ENCODE results near the gene NIT1. TPM values are rescaled to one million over a fixed set of nuclear protein-coding genes. Genes with fewer than 3 reads are reported as not detected.
A peak's percentile ranks its signal among the peaks of the same experiment; 100 is the strongest.

The NIT1 gene
- 32.7 TPM for total RNA-seq
- long read RNA-seq, transcript NIT1-202 (7 exons, 2,081 nt) = minor isoform, 6 of 115 reads
- long read RNA-seq, transcript NIT1-203 (7 exons, 1,362 nt) = major isoform, 50 of 115 reads
- long read RNA-seq, transcript NIT1-216 (6 exons, 1,351 nt) = minor isoform, 11 of 115 reads
- long read RNA-seq, partial matches to known transcripts = 2 of 115 reads
- long read RNA-seq, other reads (novel, unspliced or antisense) = 43 of 115 reads

GRCh38 chr1:161117759-161118581, at the start of gene NIT1, which contains the start of gene PFDN2:
Gene NIT1, plus strand, starts transcription at chr1:161118105. Its CDS starts 72 bp downstream, at chr1:161118177.
Gene PFDN2, minus strand, starts transcription at chr1:161118037. Its CDS starts 11 bp downstream, at chr1:161118026.
- peak; percentile 97 for DNase-seq (ENCODE audit: low spot score)

- DNase-seq (ENCODE audit: low spot score) = no peak
These were observed 49.3 kb upstream of the NIT1 start for GRCh38 chr1:161068306-161069234.

GRCh38 chr1:161069241-161069640, 48.7 kb upstream of the NIT1 start:
- DNase-seq (ENCODE audit: low spot score) = no peak

- no peak for DNase-seq (ENCODE audit: low spot score)
These were observed 48.1 kb upstream of the NIT1 start, which contains the start of gene ARHGAP30 for GRCh38 chr1:161069731-161070270. Gene ARHGAP30, minus strand, starts transcription at chr1:161069891. Its CDS starts 267 bp downstream, at chr1:161069624.

GRCh38 chr1:161070761-161071160, 47.1 kb upstream of the NIT1 start:
- no peak for DNase-seq (ENCODE audit: low spot score)

- DNase-seq (ENCODE audit: low spot score) = no peak
These were observed 46.0 kb upstream of the NIT1 start for GRCh38 chr1:161071886-161072371.

- DNase-seq (ENCODE audit: low spot score) = no peak
These were observed 45.0 kb upstream of the NIT1 start for GRCh38 chr1:161072751-161073449.

- no peak for DNase-seq (ENCODE audit: low spot score)
These were observed 44.3 kb upstream of the NIT1 start for GRCh38 chr1:161073474-161074121.

- DNase-seq (ENCODE audit: low spot score) = no peak
These were observed 43.1 kb upstream of the NIT1 start for GRCh38 chr1:161074676-161075368.

GRCh38 chr1:161076410-161076809, 41.5 kb upstream of the NIT1 start:
- no peak for DNase-seq (ENCODE audit: low spot score)

- DNase-seq (ENCODE audit: low spot score) = no peak
These were observed 40.5 kb upstream of the NIT1 start for GRCh38 chr1:161077426-161077825.

GRCh38 chr1:161079436-161080110, 38.3 kb upstream of the NIT1 start:
- DNase-seq (ENCODE audit: low spot score) = no peak

GRCh38 chr1:161080441-161081405, 37.2 kb upstream of the NIT1 start:
- no peak for DNase-seq (ENCODE audit: low spot score)

GRCh38 chr1:161081519-161081918, 36.4 kb upstream of the NIT1 start:
- no peak for DNase-seq (ENCODE audit: low spot score)

GRCh38 chr1:161082483-161082882, 35.4 kb upstream of the NIT1 start:
- no peak for DNase-seq (ENCODE audit: low spot score)

- DNase-seq (ENCODE audit: low spot score) = no peak
These were observed 34.7 kb upstream of the NIT1 start for GRCh38 chr1:161082996-161083747.
